ENCODE data around the gene LY6G5C.
"Not testable (repeated sequence)": the region's sequence is repeated elsewhere in the genome, so short reads cannot be mapped to it uniquely, and the experiment has no call there.

Gene LY6G5C

GRCh38 chr6:31710523-31711219 is 29.8 kb upstream of the LY6G5C start:
- peak overlapping the region; percentile 84 for H3K27ac ChIP-seq
- CTCF ChIA-PET, result interaction anchor here (0.5 to 1.7 kb wide), 2 partner anchors 19 to 146 kb away, joined by 5 to 6 read pairs; no protein-coding TSS in a partner anchor
- no peak for TF ChIP-seq CTCF (conservative IDR thresholded peaks at IDR 0.05; ENCODE audit: low read depth)
- no peak for DNase-seq (ENCODE audit: low spot score)
- POLR2A ChIA-PET (ENCODE audit: low non-redundant PET), result interaction anchor here (0.5 to 1.1 kb wide), 2 partner anchors 19 to 24 kb away, joined by 3 to 7 read pairs; partner anchors contain the start of gene DDAH2

GRCh38 chr6:31709157-31709556 is 28.3 kb upstream of the LY6G5C start:
- POLR2A ChIA-PET (ENCODE audit: low non-redundant PET); DNase-seq (ENCODE audit: low spot score): not testable (repeated sequence)
- 0 out of 2 replicates have a peak overlapping the region, but pooled peaks have one; percentile 84 for H3K27ac ChIP-seq
- CTCF ChIA-PET, result interaction anchor here (0.9 kb wide), 1 partner anchor 19 kb away, joined by 4 read pairs; no protein-coding TSS in a partner anchor

- DNase-seq (ENCODE audit: low spot score), result no peak
- no peak for TF ChIP-seq CTCF (conservative IDR thresholded peaks at IDR 0.05; ENCODE audit: low read depth)
- ChIA-PET CTCF (no interaction called here), POLR2A (ENCODE audit: low non-redundant PET) (no interaction called here)
- H3K27ac ChIP-seq, result no peak overlapping the region
Observed at GRCh38 chr6:31708224-31708623, 27.4 kb upstream of the LY6G5C start.

- DNase-seq (ENCODE audit: low spot score), result no peak
- ChIA-PET CTCF (no interaction called here), POLR2A (ENCODE audit: low non-redundant PET) (interaction anchor here (0.6 kb wide), 1 partner anchor 127 kb away, joined by 4 read pairs; no protein-coding TSS in a partner anchor)
- H3K27ac ChIP-seq, result no peak overlapping the region
- TF ChIP-seq CTCF (conservative IDR thresholded peaks at IDR 0.05; ENCODE audit: low read depth), result no peak
Observed at GRCh38 chr6:31707701-31708100, 26.8 kb upstream of the LY6G5C start.

GRCh38 chr6:31706599-31706998 is 25.7 kb upstream of the LY6G5C start, which contains the start of gene LY6G6F:
Gene LY6G6F, plus strand, starts transcription at chr6:31706866. Its CDS starts 41 bp downstream, at chr6:31706907.
- POLR2A ChIA-PET (ENCODE audit: low non-redundant PET), result no interaction called here
- CTCF ChIA-PET, result interaction anchor here (1.0 kb wide), 1 partner anchor 23 kb away, joined by 3 read pairs; no protein-coding TSS in a partner anchor
- no peak for DNase-seq (ENCODE audit: low spot score)
- no peak for TF ChIP-seq CTCF (conservative IDR thresholded peaks at IDR 0.05; ENCODE audit: low read depth)
- H3K27ac ChIP-seq, result no peak within 1 kb of the TSS

GRCh38 chr6:31705931-31706330 is 25.1 kb upstream of the LY6G5C start:
- TF ChIP-seq CTCF (conservative IDR thresholded peaks at IDR 0.05; ENCODE audit: low read depth), result no peak
- H3K27ac ChIP-seq, result no peak overlapping the region
- ChIA-PET POLR2A (ENCODE audit: low non-redundant PET) (no interaction called here), CTCF (interaction anchor here (1.0 kb wide), 1 partner anchor 24 kb away, joined by 3 read pairs; no protein-coding TSS in a partner anchor)
- no peak for DNase-seq (ENCODE audit: low spot score)
